Thyroid gland (tissue), 4 donors: ENCODE measurements around the gene PET100.

Experiments
- CTCF ChIP-seq, 6 experiments: fragments of 200-600 bp in 3 of 6; fragments of 450-650 bp in 3 of 6; sonication (generic) in 3 of 6; IDR thresholded peaks; one replicate each; pipeline ENCODE4 v1.5.1; 2016 to 2019; ENCODE audit warnings: antibody characterized with exemption in 6 of 6, mild to moderate bottlenecking in 2 of 6, inconsistent platforms in 1 of 6, moderate library complexity in 1 of 6
- POLR2A ChIP-seq, 2 donors: fragments of 450-650 bp; IDR thresholded peaks; one replicate each; pipeline ENCODE4 v1.6.1; 2017; ENCODE audit warnings: antibody characterized with exemption in 2 of 2, mild to moderate bottlenecking in 2 of 2, moderate library complexity in 1 of 2

DNA sequence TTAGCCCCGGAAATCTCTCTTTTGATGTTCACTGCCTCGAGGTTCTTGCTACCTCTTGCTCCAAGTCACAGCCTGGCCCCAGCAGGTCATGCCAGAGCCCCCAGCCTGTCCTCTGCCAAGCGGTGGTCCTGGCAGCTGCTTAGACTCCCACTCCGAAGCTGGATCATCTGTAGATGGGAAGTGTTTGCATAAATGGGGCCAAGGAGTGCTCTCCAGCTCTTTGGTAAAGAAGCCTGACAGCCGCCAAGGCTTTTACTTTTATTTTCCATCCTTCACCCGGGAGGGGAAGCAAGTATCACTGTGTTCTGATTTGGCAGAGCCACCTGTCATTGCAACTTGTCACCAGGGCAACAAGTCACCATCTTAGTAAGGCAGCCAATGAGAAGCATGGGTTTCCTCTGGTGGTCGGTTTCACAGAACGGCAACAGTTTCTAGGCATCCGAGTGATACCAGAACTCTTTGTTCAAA, 28.7 kb downstream of the PET100 start:
- TF ChIP-seq POLR2A (IDR thresholded peaks at IDR 0.05) (no peak), CTCF (IDR thresholded peaks at IDR 0.05) (no peak)
